ENCODE measurements around the gene TASP1.
A peak's percentile ranks its signal among the peaks of the same experiment; 100 is the strongest.

The TASP1 gene

DNA sequence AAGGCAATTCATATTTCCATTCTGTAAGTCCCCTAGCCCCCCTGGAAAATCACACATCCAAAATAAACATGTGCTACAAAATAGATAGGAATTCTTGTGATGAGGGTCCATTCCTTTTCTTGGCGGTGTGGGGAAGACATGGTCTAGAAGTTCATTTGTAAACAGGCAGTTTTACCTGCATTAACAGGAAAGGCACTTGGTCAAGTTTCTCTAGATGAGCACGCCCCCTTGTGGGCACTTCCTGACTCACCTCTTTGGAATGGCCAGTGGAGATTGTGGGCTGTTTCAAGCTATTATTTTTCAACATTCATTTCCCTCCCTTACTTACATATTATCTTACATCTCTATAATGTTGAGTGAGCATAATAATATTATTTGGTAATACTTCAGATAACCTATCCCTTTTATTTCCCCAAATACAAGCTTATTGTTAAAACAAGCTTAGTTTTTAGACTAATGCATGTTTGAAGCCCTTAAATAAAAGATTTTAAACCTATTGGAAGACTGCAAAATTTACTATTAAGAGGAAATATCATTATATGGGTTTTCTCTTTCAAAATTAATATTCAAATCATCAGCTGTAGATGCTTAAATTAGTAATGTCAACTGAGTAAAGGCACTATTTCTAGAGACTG, 92.1 kb downstream of the TASP1 start:
- no peak overlapping the region for H4K8ac ChIP-seq (ENCODE audit: low read depth, low read length)
- H4K91ac ChIP-seq (ENCODE audit: low read depth, low read length), result no peak overlapping the region
- no peaks in the 10 kb centered on the region for H3K36me3 ChIP-seq (ENCODE audit: control insufficient read depth in 1 of 2, insufficient read depth in 2 of 2, low read length in 2 of 2)
- H3K23ac ChIP-seq (ENCODE audit: low read length), result no peak overlapping the region
- no peak overlapping the region for H4K12ac ChIP-seq (ENCODE audit: low read depth, low read length)
- H3K79me1 ChIP-seq (ENCODE audit: low read length), result no peaks in the 10 kb centered on the region
- no CpG with 5 or more reads among the region's 2 CpGs for WGBS (ENCODE audit: extremely low coverage, insufficient coverage, insufficient read length)
- no peak overlapping the region for H3K14ac ChIP-seq (ENCODE audit: low read length)
- no peaks in the 10 kb centered on the region for H3K79me2 ChIP-seq (ENCODE audit: control insufficient read depth, insufficient read depth, low read length, poor library complexity)
- peaks cover 0 to 4% of the 10 kb centered on the region in 2 experiments for H3K4me1 ChIP-seq (ENCODE audit: control insufficient read depth in 1 of 2, insufficient read depth in 2 of 2, low read length in 2 of 2)
- no peak overlapping the region for H2AK5ac ChIP-seq (ENCODE audit: low read length)
- H3K18ac ChIP-seq (ENCODE audit: low read length), result no peak overlapping the region
- no peak overlapping the region for H2AFZ ChIP-seq (ENCODE audit: insufficient read depth, low read length, poor library complexity)
- H3K4me2 ChIP-seq (ENCODE audit: low read length), result no peak overlapping the region
- H3K4ac ChIP-seq (ENCODE audit: low read depth, low read length), result no peak overlapping the region
- H2BK12ac ChIP-seq (ENCODE audit: low read length), result no peak overlapping the region
- DNase-seq, result peak; percentile 63 to 89
- no peak overlapping the region for H3K27ac ChIP-seq (ENCODE audit: low read depth, low read length)
- H2BK120ac ChIP-seq (ENCODE audit: insufficient read depth, low read length, poor library complexity), result no peak overlapping the region
- no peaks in the 10 kb centered on the region for H3K9me3 ChIP-seq (ENCODE audit: insufficient read depth, low read depth, low read length)
- H3K4me3 ChIP-seq (ENCODE audit: low read depth, low read length), result no peak overlapping the region
- H3K27me3 ChIP-seq (ENCODE audit: insufficient read depth, low read length), result no peaks in the 10 kb centered on the region
- no peak overlapping the region for H2BK5ac ChIP-seq (ENCODE audit: low read depth, low read length, poor library complexity)
- H3K9ac ChIP-seq (ENCODE audit: low read length), result no peak overlapping the region

GRCh38 chr20:13545790-13546189, 92.9 kb downstream of the TASP1 start:
- H3K27ac ChIP-seq (ENCODE audit: low read depth, low read length), result no peak overlapping the region
- no peak overlapping the region for H2BK12ac ChIP-seq (ENCODE audit: low read length)
- no peak overlapping the region for H4K8ac ChIP-seq (ENCODE audit: low read depth, low read length)
- H2AK5ac ChIP-seq (ENCODE audit: low read length), result no peak overlapping the region
- no CpG with 5 or more reads among the region's 2 CpGs for WGBS (ENCODE audit: extremely low coverage, insufficient coverage, insufficient read length)
- no peak overlapping the region for H3K14ac ChIP-seq (ENCODE audit: low read length)
- no peak overlapping the region for H3K18ac ChIP-seq (ENCODE audit: low read length)
- H3K79me1 ChIP-seq (ENCODE audit: low read length), result no peaks in the 10 kb centered on the region
- H3K9me3 ChIP-seq (ENCODE audit: insufficient read depth, low read depth, low read length), result no peaks in the 10 kb centered on the region
- no peak overlapping the region for H3K23ac ChIP-seq (ENCODE audit: low read length)
- H3K36me3 ChIP-seq (ENCODE audit: control insufficient read depth in 1 of 2, insufficient read depth in 2 of 2, low read length in 2 of 2), result no peaks in the 10 kb centered on the region
- H3K9ac ChIP-seq (ENCODE audit: low read length), result no peak overlapping the region
- no peaks in the 10 kb centered on the region for H3K79me2 ChIP-seq (ENCODE audit: control insufficient read depth, insufficient read depth, low read length, poor library complexity)
- DNase-seq, result no peak
- no peaks in the 10 kb centered on the region for H3K27me3 ChIP-seq (ENCODE audit: insufficient read depth, low read length)
- no peak overlapping the region for H2BK120ac ChIP-seq (ENCODE audit: insufficient read depth, low read length, poor library complexity)
- no peak overlapping the region for H3K4ac ChIP-seq (ENCODE audit: low read depth, low read length)
- H2AFZ ChIP-seq (ENCODE audit: insufficient read depth, low read length, poor library complexity), result no peak overlapping the region
- H4K91ac ChIP-seq (ENCODE audit: low read depth, low read length), result no peak overlapping the region
- no peak overlapping the region for H3K4me2 ChIP-seq (ENCODE audit: low read length)
- H3K4me1 ChIP-seq (ENCODE audit: control insufficient read depth in 1 of 2, insufficient read depth in 2 of 2, low read length in 2 of 2), result peaks cover 0 to 4% of the 10 kb centered on the region in 2 experiments
- no peak overlapping the region for H2BK5ac ChIP-seq (ENCODE audit: low read depth, low read length, poor library complexity)
- H3K4me3 ChIP-seq (ENCODE audit: low read depth, low read length), result no peak overlapping the region
- H4K12ac ChIP-seq (ENCODE audit: low read depth, low read length), result no peak overlapping the region

GRCh38 chr20:13543783-13544182, 94.9 kb downstream of the TASP1 start:
- Histone ChIP-seq H3K4ac (ENCODE audit: low read depth, low read length) (no peak overlapping the region), H3K9ac (ENCODE audit: low read length) (no peak overlapping the region), H4K8ac (ENCODE audit: low read depth, low read length) (no peak overlapping the region), H2AFZ (ENCODE audit: insufficient read depth, low read length, poor library complexity) (no peak overlapping the region), H3K4me1 (ENCODE audit: control insufficient read depth in 1 of 2, insufficient read depth in 2 of 2, low read length in 2 of 2) (peaks cover 0 to 4% of the 10 kb centered on the region in 2 experiments), H3K27me3 (ENCODE audit: insufficient read depth, low read length) (no peaks in the 10 kb centered on the region), H2AK5ac (ENCODE audit: low read length) (no peak overlapping the region), H3K79me2 (ENCODE audit: control insufficient read depth, insufficient read depth, low read length, poor library complexity) (no peaks in the 10 kb centered on the region), H2BK120ac (ENCODE audit: insufficient read depth, low read length, poor library complexity) (no peak overlapping the region), H3K79me1 (ENCODE audit: low read length) (no peaks in the 10 kb centered on the region), H3K23ac (ENCODE audit: low read length) (no peak overlapping the region), H4K91ac (ENCODE audit: low read depth, low read length) (no peak overlapping the region), H3K36me3 (ENCODE audit: control insufficient read depth in 1 of 2, insufficient read depth in 2 of 2, low read length in 2 of 2) (no peaks in the 10 kb centered on the region), H3K4me2 (ENCODE audit: low read length) (no peak overlapping the region), H4K12ac (ENCODE audit: low read depth, low read length) (no peak overlapping the region), H2BK5ac (ENCODE audit: low read depth, low read length, poor library complexity) (no peak overlapping the region), H3K18ac (ENCODE audit: low read length) (no peak overlapping the region), H3K14ac (ENCODE audit: low read length) (no peak overlapping the region), H3K9me3 (ENCODE audit: insufficient read depth, low read depth, low read length) (no peaks in the 10 kb centered on the region), H3K4me3 (ENCODE audit: low read depth, low read length) (no peak overlapping the region), H2BK12ac (ENCODE audit: low read length) (no peak overlapping the region), H3K27ac (ENCODE audit: low read depth, low read length) (no peak overlapping the region)
- no peak for DNase-seq
- WGBS (ENCODE audit: extremely low coverage, insufficient coverage, insufficient read length), result no CpG with 5 or more reads among the region's 4 CpGs

DNA sequence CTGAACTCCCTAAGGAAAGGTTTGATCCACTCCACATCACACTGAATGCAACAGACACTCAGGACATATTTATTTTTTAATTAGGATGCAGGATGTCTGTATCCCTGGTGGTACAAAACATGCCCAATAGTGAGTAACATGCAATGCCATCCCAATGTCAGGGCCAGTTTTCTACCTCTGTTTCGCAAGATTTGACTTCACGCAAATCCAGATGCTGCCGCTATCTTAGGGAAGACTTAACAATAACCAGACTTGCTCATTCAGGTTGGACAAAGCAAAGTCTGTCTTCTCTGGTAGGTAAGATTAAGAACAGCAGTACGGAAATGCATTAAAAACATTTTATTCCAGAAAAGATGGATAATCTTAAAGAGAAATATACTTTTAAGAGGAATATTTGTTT, 103.1 kb downstream of the TASP1 start:
- Histone ChIP-seq H3K36me3 (ENCODE audit: control insufficient read depth in 1 of 2, insufficient read depth in 2 of 2, low read length in 2 of 2) (no peaks in the 10 kb centered on the region), H2BK120ac (ENCODE audit: insufficient read depth, low read length, poor library complexity) (no peak overlapping the region), H3K4me2 (ENCODE audit: low read length) (no peak overlapping the region), H3K4me3 (ENCODE audit: low read depth, low read length) (no peak overlapping the region), H3K79me2 (ENCODE audit: control insufficient read depth, insufficient read depth, low read length, poor library complexity) (no peaks in the 10 kb centered on the region), H3K23ac (ENCODE audit: low read length) (no peak overlapping the region), H3K79me1 (ENCODE audit: low read length) (no peaks in the 10 kb centered on the region), H2BK5ac (ENCODE audit: low read depth, low read length, poor library complexity) (no peak overlapping the region), H3K14ac (ENCODE audit: low read length) (no peak overlapping the region), H2BK12ac (ENCODE audit: low read length) (no peak overlapping the region), H3K4me1 (ENCODE audit: control insufficient read depth in 1 of 2, insufficient read depth in 2 of 2, low read length in 2 of 2) (no peaks in the 10 kb centered on the region), H3K18ac (ENCODE audit: low read length) (no peak overlapping the region), H3K4ac (ENCODE audit: low read depth, low read length) (no peak overlapping the region), H2AFZ (ENCODE audit: insufficient read depth, low read length, poor library complexity) (no peak overlapping the region), H3K9ac (ENCODE audit: low read length) (no peak overlapping the region), H2AK5ac (ENCODE audit: low read length) (no peak overlapping the region), H3K27ac (ENCODE audit: low read depth, low read length) (no peak overlapping the region), H4K12ac (ENCODE audit: low read depth, low read length) (no peak overlapping the region), H3K9me3 (ENCODE audit: insufficient read depth, low read depth, low read length) (no peaks in the 10 kb centered on the region), H4K91ac (ENCODE audit: low read depth, low read length) (no peak overlapping the region), H3K27me3 (ENCODE audit: insufficient read depth, low read length) (no peaks in the 10 kb centered on the region), H4K8ac (ENCODE audit: low read depth, low read length) (no peak overlapping the region)
- no peak for DNase-seq
- no CpG with 5 or more reads among the region's 4 CpGs for WGBS (ENCODE audit: extremely low coverage, insufficient coverage, insufficient read length)
